ENCODE results near the gene SHC3. TPM values are rescaled to one million over a fixed set of nuclear protein-coding genes. Genes with fewer than 3 reads are reported as not detected.

The SHC3 gene
- total RNA-seq, 4 donors from 2014 or later, result 1.1 to 11.4 (median 3.4) TPM

GRCh38 chr9:89077519-89077918 is 101.1 kb downstream of the SHC3 start:
- WGBS, 2 donors, result 47 to 57% methylated on average over 7 of the region's 7 CpGs
- Histone ChIP-seq H3K4me1 (peaks cover 0 to 14% (median 1%) of the 10 kb centered on the region in 4 donors), H3K27ac (no peak overlapping the region), H3K9me3 (no peaks in the 10 kb centered on the region), H3K36me3 (no peaks in the 10 kb centered on the region), H3K27me3 (no peaks in the 10 kb centered on the region), H3K4me3 (no peak overlapping the region)
- TF ChIP-seq CTCF (IDR thresholded peaks at IDR 0.05) (no peak), EP300 (IDR thresholded peaks at IDR 0.05) (no peak)
- DNase-seq (ENCODE audit: low spot score in 2 of 2), result no peak

- Histone ChIP-seq H3K4me1 (peaks cover 0 to 3% (median under 1%) of the 10 kb centered on the region in 4 donors), H3K36me3 (no peaks in the 10 kb centered on the region), H3K9me3 (no peaks in the 10 kb centered on the region), H3K4me3 (no peak overlapping the region), H3K27ac (no peak overlapping the region), H3K27me3 (no peaks in the 10 kb centered on the region)
- no peak for TF ChIP-seq CTCF (IDR thresholded peaks at IDR 0.05)
- no peak for TF ChIP-seq EP300 (IDR thresholded peaks at IDR 0.05)
- TF ChIP-seq POLR2A (IDR thresholded peaks at IDR 0.05), result no peak
- WGBS, 2 donors, result 93% methylated on average over 3 of the region's 3 CpGs
- DNase-seq (ENCODE audit: low spot score in 2 of 2), result no peak
These were observed 105.2 kb downstream of the SHC3 start for GRCh38 chr9:89073397-89073796.

- H3K4me3 ChIP-seq, result no peak overlapping the region
- WGBS, 2 donors, result 65 to 83% methylated on average over 4 of the region's 4 CpGs
- no peaks in the 10 kb centered on the region for H3K9me3 ChIP-seq
- TF ChIP-seq POLR2A (IDR thresholded peaks at IDR 0.05) (no peak), CTCF (IDR thresholded peaks at IDR 0.05) (no peak), EP300 (IDR thresholded peaks at IDR 0.05) (no peak)
- no peaks in the 10 kb centered on the region for H3K4me1 ChIP-seq
- no peaks in the 10 kb centered on the region for H3K36me3 ChIP-seq
- no peaks in the 10 kb centered on the region for H3K27me3 ChIP-seq
- H3K27ac ChIP-seq, result no peak overlapping the region
- no peak for DNase-seq (ENCODE audit: low spot score in 2 of 2)
These were observed 107.0 kb downstream of the SHC3 start for GRCh38 chr9:89071591-89071990.

- Histone ChIP-seq H3K4me1 (no peaks in the 10 kb centered on the region), H3K36me3 (peaks cover 0 to 5% (median 0%) of the 10 kb centered on the region in 3 donors), H3K4me3 (no peak overlapping the region), H3K27me3 (no peaks in the 10 kb centered on the region), H3K27ac (no peak overlapping the region), H3K9me3 (no peaks in the 10 kb centered on the region)
- DNase-seq (ENCODE audit: low spot score in 2 of 2), result no peak
- WGBS, 2 donors, result 56 to 59% methylated on average over 4 of the region's 4 CpGs
- TF ChIP-seq EP300 (IDR thresholded peaks at IDR 0.05) (no peak), CTCF (IDR thresholded peaks at IDR 0.05) (no peak), POLR2A (IDR thresholded peaks at IDR 0.05) (no peak)
These were observed 111.8 kb downstream of the SHC3 start for GRCh38 chr9:89066835-89067234.

- Histone ChIP-seq H3K4me3 (no peak overlapping the region), H3K4me1 (no peaks in the 10 kb centered on the region), H3K27ac (no peak overlapping the region), H3K9me3 (no peaks in the 10 kb centered on the region), H3K27me3 (no peaks in the 10 kb centered on the region), H3K36me3 (peaks cover 0 to 5% (median 0%) of the 10 kb centered on the region in 3 donors)
- WGBS, 2 donors, result 69 to 75% methylated on average over 6 of the region's 6 CpGs
- TF ChIP-seq POLR2A (IDR thresholded peaks at IDR 0.05) (no peak), CTCF (IDR thresholded peaks at IDR 0.05) (no peak), EP300 (IDR thresholded peaks at IDR 0.05) (no peak)
- DNase-seq (ENCODE audit: low spot score in 2 of 2), result no peak
These were observed 112.7 kb downstream of the SHC3 start for GRCh38 chr9:89065921-89066320.
